Activated CD8-positive, alpha-beta T cell treated with anti-CD3 and anti-CD28 coated beads for 36 hours (primary cell): Measurements from ENCODE around the gene ACSF3. TPM values are rescaled to one million over a fixed set of nuclear protein-coding genes. Genes with fewer than 3 reads are reported as not detected.

Experiments
- ATAC-seq: fragments of 200-7000 bp; cut with Tn5 transposase; one replicate; pipeline ENCODE4 v1.10.0; 2021; ENCODE audit warnings: mild to moderate bottlenecking, moderate library complexity
- CTCF ChIA-PET: fragments of 350-600 bp; sonication (Branson Sonifier 250); formaldehyde crosslinking; loops from one replicate; lab custom pipeline; 2021; ENCODE audit warnings: antibody characterized with exemption; lab: Charles Lee
- POLR2A ChIA-PET: fragments of 350-600 bp; sonication (Branson Sonifier 250); formaldehyde crosslinking; loops from one replicate; lab custom pipeline; 2021; ENCODE audit warnings: antibody characterized with exemption; lab: Charles Lee
- DNase-seq: peaks from one replicate; pipeline ENCODE4 v3.0.0-alpha.2; 2020
- H3K27ac Mint-ChIP-seq: one replicate; pipeline ENCODE4 v1.8.0; 2021; ENCODE audit warnings: mild to moderate bottlenecking, mixed read lengths
- H3K27me3 Mint-ChIP-seq: one replicate; pipeline ENCODE4 v1.8.0; 2021; ENCODE audit warnings: mixed read lengths
- H3K36me3 Mint-ChIP-seq: one replicate; pipeline ENCODE4 v1.8.0; 2021; ENCODE audit warnings: low read depth, mixed read lengths
- H3K4me1 Mint-ChIP-seq: one replicate; pipeline ENCODE4 v1.8.0; 2021; ENCODE audit warnings: low read depth, mixed read lengths
- H3K4me3 Mint-ChIP-seq: one replicate; pipeline ENCODE4 v1.8.0; 2021; ENCODE audit warnings: mild to moderate bottlenecking, moderate library complexity, mixed read lengths
- H3K9me3 Mint-ChIP-seq: one replicate; pipeline ENCODE4 v1.8.0; 2021; ENCODE audit warnings: mixed read lengths
- CTCF ChIP-seq: fragments of 200-600 bp; IDR thresholded peaks from one replicate; pipeline ENCODE4 v1.8.0; 2022; ENCODE audit warnings: antibody characterized with exemption, mild to moderate bottlenecking
- intact Hi-C: fragments of 100-400 bp; cut with micrococcal nuclease; formaldehyde crosslinking; loops from one replicate; pipeline ENCODE4 v1.10.0; 2022
- total RNA-seq, 2 experiments: library from RNA; stranded (reverse); gene quantifications; one replicate each; pipeline ENCODE4 v1.2.3, GENCODE V29; 2021

Gene ACSF3
- total RNA-seq, 2 experiments from 2014 or later: 44.6 to 45.9 TPM

- ChIA-PET POLR2A (no interaction called here), CTCF (no interaction called here)
- DNase-seq (no peak), ATAC-seq (no peak)
- no peaks in the 10 kb centered on the region for H3K36me3 Mint-ChIP-seq
- peaks cover 2% of the 10 kb centered on the region for H3K9me3 Mint-ChIP-seq
- no peak overlapping the region for H3K4me3 Mint-ChIP-seq
- TF ChIP-seq CTCF: no peak
- no peak overlapping the region for H3K27ac Mint-ChIP-seq
- H3K4me1 Mint-ChIP-seq: no peaks in the 10 kb centered on the region
- intact Hi-C loops: no loop called here
- H3K27me3 Mint-ChIP-seq: no peaks in the 10 kb centered on the region
Observed at GRCh38 chr16:89069920-89070319, 23.7 kb upstream of the ACSF3 start.

GRCh38 chr16:89070590-89070989 lies 23.1 kb upstream of the ACSF3 start:
- no peaks in the 10 kb centered on the region for H3K36me3 Mint-ChIP-seq
- POLR2A ChIA-PET: no interaction called here
- H3K27ac Mint-ChIP-seq: no peak overlapping the region
- intact Hi-C loops: no loop called here
- no peaks in the 10 kb centered on the region for H3K4me1 Mint-ChIP-seq
- TF ChIP-seq CTCF: no peak
- DNase-seq (no peak), ATAC-seq (no peak)
- CTCF ChIA-PET: no interaction called here
- peaks cover 2% of the 10 kb centered on the region for H3K9me3 Mint-ChIP-seq
- no peaks in the 10 kb centered on the region for H3K27me3 Mint-ChIP-seq
- no peak overlapping the region for H3K4me3 Mint-ChIP-seq

- ChIA-PET POLR2A (no interaction called here), CTCF (no interaction called here)
- Mint-ChIP-seq H3K36me3 (no peaks in the 10 kb centered on the region), H3K4me1 (no peaks in the 10 kb centered on the region), H3K27me3 (no peaks in the 10 kb centered on the region), H3K9me3 (peaks cover 5% of the 10 kb centered on the region), H3K4me3 (no peak overlapping the region), H3K27ac (no peak overlapping the region)
- intact Hi-C loops: no loop called here
- TF ChIP-seq CTCF: no peak
- ATAC-seq: no peak
- no peak for DNase-seq
Observed at GRCh38 chr16:89071686-89072547, 21.7 kb upstream of the ACSF3 start.

GRCh38 chr16:89072548-89073130 lies 21.0 kb upstream of the ACSF3 start:
- H3K9me3 Mint-ChIP-seq: peaks cover 5% of the 10 kb centered on the region

More at GRCh38 chr16:89072548-89073130, 21.0 kb upstream of the ACSF3 start:
- intact Hi-C loops: no loop called here
- ChIA-PET CTCF (no interaction called here), POLR2A (no interaction called here)
- DNase-seq (no peak), ATAC-seq (no peak)
- no peak for TF ChIP-seq CTCF
- no peaks in the 10 kb centered on the region for H3K4me1 Mint-ChIP-seq
- no peak overlapping the region for H3K27ac Mint-ChIP-seq
- no peaks in the 10 kb centered on the region for H3K27me3 Mint-ChIP-seq
- H3K4me3 Mint-ChIP-seq: no peak overlapping the region
- H3K36me3 Mint-ChIP-seq: no peaks in the 10 kb centered on the region
